Vagina (tissue), 2 donors: Measurements from ENCODE around the gene ZNF791.

Source experiments
- POLR2A ChIP-seq, 2 donors: fragments of 450-650 bp; IDR thresholded peaks; one replicate each; pipeline ENCODE4 v1.6.1; 2017; ENCODE audit warnings: antibody characterized with exemption in 2 of 2, mild to moderate bottlenecking in 2 of 2, moderate library complexity in 2 of 2
- TF ChIP-seq, protein P1 (sequence below), 3 experiments: fragments of 450-650 bp in 2 of 3; fragments of 200-600 bp in 1 of 3; sonication (generic) in 1 of 3; IDR thresholded peaks; one replicate each; pipeline ENCODE4 v1.5.1; 2017 to 2019; ENCODE audit warnings: antibody characterized with exemption in 3 of 3, mild to moderate bottlenecking in 2 of 3, moderate library complexity in 2 of 3

DNA sequence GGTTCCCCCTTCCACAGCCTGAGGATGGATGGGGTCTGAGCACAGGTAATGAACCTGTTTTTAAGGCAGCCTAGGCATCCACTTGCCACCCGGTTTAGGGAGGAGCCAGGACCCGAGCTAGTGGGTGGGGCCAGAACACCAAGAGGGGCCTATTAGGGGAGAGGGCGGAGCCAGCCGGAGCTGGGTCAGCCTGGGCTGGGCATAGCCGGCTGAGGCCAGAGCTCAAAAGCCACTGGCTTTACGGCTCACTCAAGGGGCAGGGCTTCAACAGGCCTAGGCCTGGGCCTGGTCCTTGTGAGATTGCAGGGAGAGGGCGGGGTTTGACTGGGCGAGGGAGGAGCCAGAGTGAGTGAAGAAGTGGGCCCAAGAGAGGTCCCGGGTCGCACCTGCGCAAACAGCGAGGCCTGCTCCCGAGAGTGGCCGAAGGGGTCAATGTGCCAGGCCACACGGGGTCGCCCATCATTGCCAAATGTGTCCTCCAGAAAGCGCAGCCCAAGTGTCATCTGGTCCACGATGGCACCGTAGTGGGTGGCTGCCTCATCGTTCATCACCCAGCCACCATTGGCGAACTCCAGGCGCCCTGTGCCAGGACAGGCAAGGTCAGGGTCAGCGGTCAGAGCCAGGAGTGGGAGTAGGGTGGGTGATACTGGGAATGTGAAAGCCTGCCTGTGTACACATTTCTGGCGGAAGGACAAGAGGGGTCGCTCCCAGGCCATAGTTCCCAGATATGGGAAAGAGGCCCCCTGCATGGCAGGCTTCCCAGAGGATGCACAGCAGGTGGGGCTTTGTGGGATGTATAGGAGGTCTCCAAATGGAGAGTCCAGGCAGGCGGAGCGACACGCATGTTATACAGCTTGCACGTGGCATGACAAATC is 53.9 kb downstream of the ZNF791 start:
- TF ChIP-seq, protein P1, sequence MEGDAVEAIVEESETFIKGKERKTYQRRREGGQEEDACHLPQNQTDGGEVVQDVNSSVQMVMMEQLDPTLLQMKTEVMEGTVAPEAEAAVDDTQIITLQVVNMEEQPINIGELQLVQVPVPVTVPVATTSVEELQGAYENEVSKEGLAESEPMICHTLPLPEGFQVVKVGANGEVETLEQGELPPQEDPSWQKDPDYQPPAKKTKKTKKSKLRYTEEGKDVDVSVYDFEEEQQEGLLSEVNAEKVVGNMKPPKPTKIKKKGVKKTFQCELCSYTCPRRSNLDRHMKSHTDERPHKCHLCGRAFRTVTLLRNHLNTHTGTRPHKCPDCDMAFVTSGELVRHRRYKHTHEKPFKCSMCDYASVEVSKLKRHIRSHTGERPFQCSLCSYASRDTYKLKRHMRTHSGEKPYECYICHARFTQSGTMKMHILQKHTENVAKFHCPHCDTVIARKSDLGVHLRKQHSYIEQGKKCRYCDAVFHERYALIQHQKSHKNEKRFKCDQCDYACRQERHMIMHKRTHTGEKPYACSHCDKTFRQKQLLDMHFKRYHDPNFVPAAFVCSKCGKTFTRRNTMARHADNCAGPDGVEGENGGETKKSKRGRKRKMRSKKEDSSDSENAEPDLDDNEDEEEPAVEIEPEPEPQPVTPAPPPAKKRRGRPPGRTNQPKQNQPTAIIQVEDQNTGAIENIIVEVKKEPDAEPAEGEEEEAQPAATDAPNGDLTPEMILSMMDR (IDR thresholded peaks at IDR 0.05) = no peak
- no peak for TF ChIP-seq POLR2A (IDR thresholded peaks at IDR 0.05)
